ENCODE data around the gene C1orf21. TPM values are rescaled to one million over a fixed set of nuclear protein-coding genes. Genes with fewer than 3 reads are reported as not detected.

C1orf21 gene
- total and polyA plus RNA-seq, 9 donors, result 36.9 to 51.3 (median 44.3) TPM

- Histone ChIP-seq H3K27me3 (ENCODE audit: control insufficient read depth, insufficient read depth, low read length) (no peaks in the 10 kb centered on the region), H3K9me3 (replicated peaks; ENCODE audit: control insufficient read depth, low read depth, low read length) (no peaks in the 10 kb centered on the region), H3K4me1 (ENCODE audit: control insufficient read depth, insufficient read depth, low read length) (peaks cover 13% of the 10 kb centered on the region), H3K36me3 (ENCODE audit: control insufficient read depth, insufficient read depth, low read length) (peaks cover 4% of the 10 kb centered on the region), H3K4me3 (ENCODE audit: low read length) (no peak overlapping the region), H3K27ac (ENCODE audit: low read length) (no peak overlapping the region)
- DNase-seq, result no peak
- WGBS (ENCODE audit: insufficient coverage), result no CpG with 5 or more reads among the region's 3 CpGs
Measured at GRCh38 chr1:184506481-184506880, 119.7 kb downstream of the C1orf21 start.

- Histone ChIP-seq H3K36me3 (ENCODE audit: control insufficient read depth, insufficient read depth, low read length) (peaks cover 6% of the 10 kb centered on the region), H3K4me1 (ENCODE audit: control insufficient read depth, insufficient read depth, low read length) (peaks cover 13% of the 10 kb centered on the region), H3K9me3 (replicated peaks; ENCODE audit: control insufficient read depth, low read depth, low read length) (no peaks in the 10 kb centered on the region), H3K27ac (ENCODE audit: low read length) (peak overlapping the region; percentile 57), H3K4me3 (ENCODE audit: low read length) (no peak overlapping the region), H3K27me3 (ENCODE audit: control insufficient read depth, insufficient read depth, low read length) (no peaks in the 10 kb centered on the region)
- DNase-seq, result peak; percentile 22
- no CpG with 5 or more reads among the region's 1 CpG for WGBS (ENCODE audit: insufficient coverage)
Measured at GRCh38 chr1:184507165-184507564, 120.3 kb downstream of the C1orf21 start.

- no CpG with 5 or more reads among the region's 1 CpG for WGBS (ENCODE audit: insufficient coverage)
- DNase-seq, result peak; percentile 70
- no peaks in the 10 kb centered on the region for H3K9me3 ChIP-seq (replicated peaks; ENCODE audit: control insufficient read depth, low read depth, low read length)
- H3K27me3 ChIP-seq (ENCODE audit: control insufficient read depth, insufficient read depth, low read length), result no peaks in the 10 kb centered on the region
- H3K36me3 ChIP-seq (ENCODE audit: control insufficient read depth, insufficient read depth, low read length), result peaks cover 6% of the 10 kb centered on the region
- H3K27ac ChIP-seq (ENCODE audit: low read length), result peak overlapping the region; percentile 57
- H3K4me3 ChIP-seq (ENCODE audit: low read length), result no peak overlapping the region
- H3K4me1 ChIP-seq (ENCODE audit: control insufficient read depth, insufficient read depth, low read length), result peaks cover 13% of the 10 kb centered on the region
Measured at GRCh38 chr1:184507604-184508280, 120.9 kb downstream of the C1orf21 start.

GRCh38 chr1:184509105-184509504, 122.3 kb downstream of the C1orf21 start:
- 100% methylated on average over 1 of the region's 2 CpGs for WGBS (ENCODE audit: insufficient coverage)
- H3K27ac ChIP-seq (ENCODE audit: low read length), result no peak overlapping the region
- no peak for DNase-seq
- H3K9me3 ChIP-seq (replicated peaks; ENCODE audit: control insufficient read depth, low read depth, low read length), result no peaks in the 10 kb centered on the region
- no peaks in the 10 kb centered on the region for H3K27me3 ChIP-seq (ENCODE audit: control insufficient read depth, insufficient read depth, low read length)
- no peak overlapping the region for H3K4me3 ChIP-seq (ENCODE audit: low read length)
- H3K4me1 ChIP-seq (ENCODE audit: control insufficient read depth, insufficient read depth, low read length), result peaks cover 6% of the 10 kb centered on the region
- peaks cover 6% of the 10 kb centered on the region for H3K36me3 ChIP-seq (ENCODE audit: control insufficient read depth, insufficient read depth, low read length)

- WGBS (ENCODE audit: insufficient coverage), result 100% methylated on average over 1 of the region's 3 CpGs
- no peak overlapping the region for H3K4me3 ChIP-seq (ENCODE audit: low read length)
- H3K9me3 ChIP-seq (replicated peaks; ENCODE audit: control insufficient read depth, low read depth, low read length), result no peaks in the 10 kb centered on the region
- DNase-seq, result no peak
- H3K27ac ChIP-seq (ENCODE audit: low read length), result no peak overlapping the region
- peaks cover 2% of the 10 kb centered on the region for H3K4me1 ChIP-seq (ENCODE audit: control insufficient read depth, insufficient read depth, low read length)
- peaks cover 6% of the 10 kb centered on the region for H3K36me3 ChIP-seq (ENCODE audit: control insufficient read depth, insufficient read depth, low read length)
- H3K27me3 ChIP-seq (ENCODE audit: control insufficient read depth, insufficient read depth, low read length), result no peaks in the 10 kb centered on the region
Measured at GRCh38 chr1:184510110-184510509, 123.3 kb downstream of the C1orf21 start.

GRCh38 chr1:184512724-184513123, 125.9 kb downstream of the C1orf21 start:
- Histone ChIP-seq H3K4me1 (ENCODE audit: control insufficient read depth, insufficient read depth, low read length) (no peaks in the 10 kb centered on the region), H3K4me3 (ENCODE audit: low read length) (no peak overlapping the region), H3K27me3 (ENCODE audit: control insufficient read depth, insufficient read depth, low read length) (no peaks in the 10 kb centered on the region), H3K27ac (ENCODE audit: low read length) (no peak overlapping the region), H3K36me3 (ENCODE audit: control insufficient read depth, insufficient read depth, low read length) (peaks cover 6% of the 10 kb centered on the region), H3K9me3 (replicated peaks; ENCODE audit: control insufficient read depth, low read depth, low read length) (no peaks in the 10 kb centered on the region)
- DNase-seq, result no peak
- WGBS (ENCODE audit: insufficient coverage), result 94% methylated on average over 4 of the region's 8 CpGs

- WGBS (ENCODE audit: insufficient coverage), result no CpG with 5 or more reads among the region's 3 CpGs
- H3K4me1 ChIP-seq (ENCODE audit: control insufficient read depth, insufficient read depth, low read length), result no peaks in the 10 kb centered on the region
- peaks cover 6% of the 10 kb centered on the region for H3K36me3 ChIP-seq (ENCODE audit: control insufficient read depth, insufficient read depth, low read length)
- no peak for DNase-seq
- H3K9me3 ChIP-seq (replicated peaks; ENCODE audit: control insufficient read depth, low read depth, low read length), result no peaks in the 10 kb centered on the region
- no peak overlapping the region for H3K27ac ChIP-seq (ENCODE audit: low read length)
- no peak overlapping the region for H3K4me3 ChIP-seq (ENCODE audit: low read length)
- H3K27me3 ChIP-seq (ENCODE audit: control insufficient read depth, insufficient read depth, low read length), result no peaks in the 10 kb centered on the region
Measured at GRCh38 chr1:184513421-184513820, 126.6 kb downstream of the C1orf21 start.

GRCh38 chr1:184513966-184514365, 127.1 kb downstream of the C1orf21 start:
- H3K27me3 ChIP-seq (ENCODE audit: control insufficient read depth, insufficient read depth, low read length), result no peaks in the 10 kb centered on the region
- H3K27ac ChIP-seq (ENCODE audit: low read length), result no peak overlapping the region
- WGBS (ENCODE audit: insufficient coverage), result 83% methylated on average over 1 of the region's 4 CpGs
- H3K4me3 ChIP-seq (ENCODE audit: low read length), result no peak overlapping the region
- no peaks in the 10 kb centered on the region for H3K4me1 ChIP-seq (ENCODE audit: control insufficient read depth, insufficient read depth, low read length)
- no peak for DNase-seq
- H3K36me3 ChIP-seq (ENCODE audit: control insufficient read depth, insufficient read depth, low read length), result peaks cover 6% of the 10 kb centered on the region
- no peaks in the 10 kb centered on the region for H3K9me3 ChIP-seq (replicated peaks; ENCODE audit: control insufficient read depth, low read depth, low read length)

- DNase-seq, result no peak
- Histone ChIP-seq H3K4me3 (ENCODE audit: low read length) (no peak overlapping the region), H3K4me1 (ENCODE audit: control insufficient read depth, insufficient read depth, low read length) (no peaks in the 10 kb centered on the region), H3K9me3 (replicated peaks; ENCODE audit: control insufficient read depth, low read depth, low read length) (no peaks in the 10 kb centered on the region), H3K27ac (ENCODE audit: low read length) (no peak overlapping the region), H3K27me3 (ENCODE audit: control insufficient read depth, insufficient read depth, low read length) (no peaks in the 10 kb centered on the region), H3K36me3 (ENCODE audit: control insufficient read depth, insufficient read depth, low read length) (peaks cover 6% of the 10 kb centered on the region)
- WGBS (ENCODE audit: insufficient coverage), result no CpG with 5 or more reads among the region's 2 CpGs
Measured at GRCh38 chr1:184514447-184514846, 127.6 kb downstream of the C1orf21 start.

GRCh38 chr1:184517130-184517529, 130.3 kb downstream of the C1orf21 start:
- no peak for DNase-seq
- Histone ChIP-seq H3K4me1 (ENCODE audit: control insufficient read depth, insufficient read depth, low read length) (no peaks in the 10 kb centered on the region), H3K27me3 (ENCODE audit: control insufficient read depth, insufficient read depth, low read length) (no peaks in the 10 kb centered on the region), H3K36me3 (ENCODE audit: control insufficient read depth, insufficient read depth, low read length) (no peaks in the 10 kb centered on the region), H3K4me3 (ENCODE audit: low read length) (no peak overlapping the region), H3K27ac (ENCODE audit: low read length) (no peak overlapping the region), H3K9me3 (replicated peaks; ENCODE audit: control insufficient read depth, low read depth, low read length) (no peaks in the 10 kb centered on the region)

All from muscle of leg (tissue), 11 donors.